HG03432 (cell line): Measurements from ENCODE around the gene LRIG2.

Source experiments
- ATAC-seq: cut with Tn5 transposase; IDR thresholded peaks from one replicate; pipeline ENCODE4 v1.9.1; 2021; ENCODE audit warnings: mild to moderate bottlenecking, moderate library complexity; ENCODE audit not compliant: unreplicated experiment

The LRIG2 gene

DNA sequence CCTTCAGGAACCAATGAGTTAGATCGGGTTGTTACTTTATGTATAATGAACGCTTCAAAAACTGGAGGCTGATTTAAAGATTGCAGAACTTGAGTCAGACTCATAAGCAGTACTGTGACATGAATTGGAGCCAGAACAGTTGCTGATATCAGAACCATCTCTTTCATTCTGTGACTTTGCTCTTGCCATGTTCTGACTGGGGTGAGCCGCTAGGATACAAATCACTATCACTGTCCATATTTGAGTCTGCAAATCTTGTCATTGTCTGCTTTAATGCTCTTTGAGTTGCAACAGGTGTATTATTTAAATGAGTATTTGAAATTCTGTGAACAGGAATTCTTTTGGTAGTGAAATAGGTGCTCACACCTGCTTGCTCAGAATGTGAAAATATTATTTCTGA lies 52.5 kb downstream of the LRIG2 start:
- no peak for ATAC-seq

DNA sequence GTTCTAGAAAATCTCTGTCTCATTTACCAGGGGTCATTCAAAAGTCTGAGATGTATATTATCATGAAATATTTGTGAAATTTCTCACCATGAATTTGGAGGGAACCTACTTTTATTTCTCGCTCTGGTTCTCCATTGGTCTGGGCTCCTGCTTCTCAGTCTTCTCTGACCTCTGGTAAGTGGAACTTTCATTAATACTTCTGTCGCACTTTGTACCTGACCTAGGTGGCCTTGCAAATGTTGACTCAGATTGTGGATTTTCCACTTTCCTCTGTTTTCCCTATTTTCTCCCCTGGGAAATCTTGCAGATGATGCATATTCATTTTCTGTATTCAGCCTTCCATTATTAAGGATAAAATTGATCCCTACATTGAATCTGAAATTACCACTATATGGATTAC lies 53.2 kb downstream of the LRIG2 start:
- ATAC-seq: no peak

DNA sequence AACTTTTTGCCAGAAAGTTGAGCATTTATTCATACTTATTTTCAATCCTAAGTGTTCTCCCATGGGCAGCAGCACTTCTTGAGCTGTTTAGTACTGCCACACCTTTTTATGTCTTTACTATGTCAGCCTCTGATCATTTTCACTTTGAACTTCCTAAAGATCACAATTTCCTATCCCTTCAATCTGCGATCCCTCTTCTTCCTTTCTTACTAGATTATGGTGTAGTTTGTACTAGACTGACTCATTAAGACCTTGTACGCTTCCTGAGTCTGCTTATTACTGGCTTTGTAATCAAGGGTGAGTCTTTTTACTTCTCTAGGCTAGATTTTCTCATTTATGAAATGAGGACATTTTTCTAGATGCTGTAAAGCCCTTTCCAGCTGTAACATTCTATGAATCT lies 55.1 kb downstream of the LRIG2 start:
- ATAC-seq: no peak

DNA sequence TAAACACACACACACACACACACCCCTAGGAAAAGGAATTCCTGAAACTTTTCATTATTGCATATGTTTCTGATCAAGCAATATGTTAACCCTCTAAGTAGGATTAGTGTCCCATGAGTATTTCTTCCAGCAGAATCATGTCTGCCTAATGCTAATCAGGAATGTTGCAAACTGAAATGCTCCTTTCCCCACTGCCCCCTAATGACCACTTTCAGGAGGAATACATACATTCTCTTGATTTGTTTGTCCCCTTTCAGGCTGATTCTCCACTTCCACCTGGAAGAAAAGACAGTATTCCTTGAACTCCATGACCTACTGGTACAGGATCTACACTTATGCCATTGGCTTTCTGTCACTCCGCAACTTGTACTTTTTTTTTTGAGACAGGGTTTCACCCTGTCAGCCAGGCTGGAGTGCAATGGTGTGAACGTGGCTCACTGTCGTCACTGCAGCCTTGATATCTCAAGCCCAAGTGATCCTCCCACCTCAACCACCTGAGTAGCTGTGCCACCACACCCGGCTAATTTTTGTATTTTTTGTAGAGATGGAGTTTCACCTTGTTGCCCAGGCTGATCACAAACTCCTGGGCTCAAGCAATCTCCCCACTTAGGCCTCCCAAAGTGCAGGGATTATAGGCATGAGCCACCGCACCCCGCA lies 56.7 kb downstream of the LRIG2 start:
- ATAC-seq: no peak

DNA sequence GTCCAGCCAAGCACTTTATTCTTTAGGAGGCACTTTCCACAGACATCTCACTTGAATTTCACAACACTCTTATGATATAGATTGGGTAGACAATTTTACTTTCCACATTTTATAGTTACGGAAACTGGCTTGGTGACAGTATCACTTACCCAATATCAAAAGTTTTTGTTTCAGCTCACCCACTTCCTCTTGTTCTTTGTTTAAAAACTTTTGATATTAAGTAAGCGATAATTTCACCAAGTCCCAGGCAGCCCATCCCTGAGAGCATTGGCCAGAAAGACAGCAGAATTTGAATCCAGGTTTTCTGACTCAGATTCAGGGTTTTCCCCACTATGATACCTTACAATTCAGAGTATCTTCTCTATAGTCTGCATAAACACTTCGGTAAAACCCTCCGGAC lies 60.0 kb downstream of the LRIG2 start:
- ATAC-seq: no peak

DNA sequence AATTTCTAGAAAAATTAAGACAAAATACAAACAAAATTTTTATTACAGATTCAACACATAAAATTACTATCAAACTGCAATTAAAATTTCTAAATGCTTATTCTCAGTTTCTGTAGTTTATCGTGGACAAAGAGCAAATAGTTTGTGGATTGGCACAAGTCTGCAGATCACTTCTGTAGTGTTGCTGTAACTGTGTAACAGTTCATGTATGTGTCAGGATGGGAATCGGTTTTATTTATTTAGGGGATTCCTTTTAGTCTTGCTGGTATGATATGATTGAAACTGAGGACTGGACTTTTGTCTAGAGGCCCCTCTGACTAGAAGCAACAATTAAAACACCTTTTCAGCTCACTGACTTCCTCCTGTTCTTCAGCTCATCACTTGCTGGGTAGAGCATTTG lies 60.8 kb downstream of the LRIG2 start:
- ATAC-seq: no peak

DNA sequence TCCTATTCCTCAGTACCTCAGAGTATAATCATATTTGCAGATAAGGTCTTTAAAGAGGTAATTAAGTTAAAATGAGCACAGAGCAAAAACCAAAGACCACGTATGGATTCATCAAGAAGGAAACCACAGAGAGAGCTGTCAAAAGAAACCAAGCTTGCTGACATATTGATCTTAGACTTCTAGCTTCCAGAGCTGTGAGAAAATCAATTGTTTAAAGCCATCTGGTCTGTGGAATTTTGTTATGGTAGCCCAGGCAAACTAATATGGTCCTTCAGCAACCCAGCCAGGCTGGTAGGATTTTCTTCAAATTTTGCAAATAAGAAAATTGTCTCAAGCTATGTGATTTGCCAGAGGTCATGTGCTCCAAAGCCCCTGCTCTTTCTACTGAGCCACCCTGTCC lies 62.5 kb downstream of the LRIG2 start:
- ATAC-seq: no peak

DNA sequence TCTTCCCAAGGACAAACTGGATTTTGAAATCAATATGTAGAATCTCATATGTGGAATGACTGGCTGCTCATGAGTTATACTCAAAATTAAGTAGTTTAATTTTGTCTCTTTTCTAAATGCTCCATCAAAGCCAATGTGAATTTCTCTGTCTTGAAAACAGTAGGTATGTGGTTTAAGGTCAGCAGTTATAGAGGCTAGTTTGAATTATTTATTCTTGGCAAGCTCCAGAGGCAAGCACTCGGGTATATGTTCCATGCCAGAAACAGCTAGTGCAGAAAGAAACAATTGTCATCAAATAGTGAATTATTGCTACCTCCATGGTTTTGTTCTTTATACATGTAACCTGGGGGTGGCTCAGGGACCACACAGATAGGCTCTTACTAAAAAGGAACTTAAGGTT lies 63.5 kb downstream of the LRIG2 start:
- ATAC-seq: no peak

DNA sequence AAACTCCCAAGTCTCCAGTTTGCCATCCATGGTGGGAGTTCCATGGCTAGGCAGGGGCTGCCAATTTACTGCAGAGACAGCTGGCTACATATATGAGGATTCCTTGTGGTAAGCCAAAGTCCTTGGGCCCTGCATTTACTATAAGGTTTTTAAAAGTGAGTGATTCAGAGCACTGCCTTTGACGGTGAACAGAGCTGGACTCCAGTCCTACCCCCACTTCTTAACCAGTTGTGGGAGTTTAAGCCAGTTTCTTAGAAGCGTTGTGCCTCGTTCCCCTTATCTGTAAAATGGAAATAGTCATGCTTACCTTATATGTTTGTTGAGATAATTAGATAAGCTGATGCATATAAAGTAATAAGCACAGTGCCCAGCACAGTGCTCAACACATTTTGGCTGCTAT lies 64.6 kb downstream of the LRIG2 start:
- no peak for ATAC-seq

DNA sequence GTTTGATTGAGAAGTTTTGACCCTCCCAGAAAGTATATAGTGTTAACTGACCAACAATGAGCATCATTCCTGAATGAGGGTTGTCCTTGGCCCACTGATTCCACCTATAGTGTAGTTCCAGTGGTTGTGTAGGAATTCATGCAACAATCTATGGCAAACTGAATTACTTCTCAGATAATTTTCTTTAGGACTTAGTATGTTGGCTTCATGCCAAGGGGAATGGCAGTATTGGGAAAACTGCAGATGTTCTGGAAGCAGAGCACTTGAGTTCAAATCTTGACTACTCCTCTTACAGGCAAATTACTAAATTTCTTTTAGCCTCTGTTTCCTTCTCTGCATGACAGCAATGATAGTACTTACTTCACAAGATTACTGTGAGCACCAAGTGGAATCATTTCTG lies 65.8 kb downstream of the LRIG2 start:
- ATAC-seq: no peak

DNA sequence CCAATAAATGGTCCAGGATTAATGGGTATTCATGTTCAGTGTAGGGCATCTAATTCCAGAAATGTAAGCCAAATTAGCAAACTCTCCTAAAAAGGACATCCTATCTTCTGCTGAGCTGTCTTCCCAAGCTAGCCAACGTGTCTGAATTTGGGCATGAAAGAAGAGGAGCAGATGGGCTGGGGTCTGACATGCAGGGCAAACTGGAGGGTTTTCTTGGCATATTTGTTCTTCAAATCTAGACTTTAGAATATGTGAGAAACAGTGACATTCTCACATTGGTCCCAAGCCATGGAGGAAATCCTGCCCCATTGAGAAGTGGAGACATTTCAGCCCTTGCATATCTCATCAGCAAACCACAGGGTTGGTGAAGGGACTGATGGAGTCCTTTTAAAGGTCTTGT lies 67.2 kb downstream of the LRIG2 start:
- no peak for ATAC-seq

DNA sequence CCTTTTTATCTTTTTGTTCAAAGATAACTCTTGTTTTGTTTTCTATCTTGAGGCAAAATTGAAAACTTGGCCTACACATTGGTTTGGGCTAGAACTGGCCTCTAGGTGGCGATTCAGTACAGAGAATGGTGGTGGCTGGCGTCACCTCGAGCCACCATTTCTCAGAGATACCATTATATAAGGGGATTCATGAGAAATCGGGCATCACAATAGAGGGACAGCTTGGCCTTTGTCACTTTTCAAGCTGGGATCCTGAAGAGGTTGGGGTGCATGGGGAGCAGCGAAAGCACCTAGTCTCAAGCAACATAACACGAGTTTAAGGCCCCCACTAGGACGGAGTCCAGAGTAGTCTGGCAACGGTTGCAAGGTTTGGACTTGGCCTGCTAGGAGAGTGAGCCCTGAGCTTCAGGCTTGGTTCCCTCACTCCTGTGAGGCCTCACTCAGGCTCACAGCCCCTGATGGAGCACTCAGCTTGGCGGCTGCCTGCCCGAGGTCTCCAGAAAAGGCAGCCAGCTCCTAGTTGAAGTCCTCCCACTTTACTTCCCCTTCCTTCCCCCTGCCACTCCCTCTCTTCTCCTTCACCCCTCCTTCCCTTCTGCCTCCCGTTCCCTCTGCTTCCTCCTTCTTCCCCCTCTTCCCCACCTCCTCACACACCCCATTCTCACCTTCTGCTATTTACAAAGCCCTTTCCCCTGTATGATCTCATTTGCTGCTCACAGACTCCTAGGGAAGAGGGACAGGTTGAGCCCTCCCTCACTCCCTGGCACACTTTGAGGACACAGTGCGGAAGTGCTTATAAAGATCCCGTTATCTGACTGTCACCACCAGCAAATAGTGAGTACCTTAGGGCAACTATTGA lies 67.8 kb downstream of the LRIG2 start:
- ATAC-seq: peak; percentile 75

DNA sequence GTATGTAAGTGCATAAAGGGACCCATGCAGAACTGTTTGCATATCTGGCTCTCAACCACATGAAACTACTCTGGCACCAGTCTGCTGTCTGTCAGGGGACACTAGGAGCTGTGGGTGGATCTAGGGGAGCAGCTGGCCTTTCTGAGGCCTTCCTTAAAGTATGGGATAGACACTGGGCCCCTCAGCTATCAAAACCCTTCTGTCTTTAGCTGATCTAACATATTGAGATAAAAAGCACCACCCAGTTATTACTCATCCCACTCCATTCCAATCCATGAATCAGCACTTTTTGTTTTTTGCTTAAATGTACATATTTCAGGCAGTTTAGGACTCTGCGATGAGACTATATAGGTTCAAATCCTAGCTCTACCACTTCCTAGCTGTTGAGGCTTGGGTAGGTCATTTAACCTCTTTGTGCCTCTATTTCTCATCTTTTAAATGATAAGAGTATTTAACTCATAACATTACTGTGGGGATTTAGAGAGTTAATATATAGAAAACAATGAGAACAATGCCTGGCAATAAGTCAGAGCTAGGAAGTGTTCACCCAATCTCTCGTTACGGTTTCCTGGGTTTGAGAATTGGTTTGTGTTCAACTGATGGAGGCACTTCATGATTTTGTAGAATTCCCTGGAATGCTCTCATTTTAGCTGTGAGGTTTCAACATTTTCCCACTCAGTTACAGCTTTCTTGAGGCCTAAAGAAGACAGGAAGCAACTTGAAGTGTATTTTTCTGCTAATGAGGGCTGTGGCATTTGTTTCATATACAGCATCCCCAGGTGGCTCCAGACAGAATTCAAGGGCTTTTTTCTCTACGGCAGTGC lies 68.9 kb downstream of the LRIG2 start:
- no peak for ATAC-seq

DNA sequence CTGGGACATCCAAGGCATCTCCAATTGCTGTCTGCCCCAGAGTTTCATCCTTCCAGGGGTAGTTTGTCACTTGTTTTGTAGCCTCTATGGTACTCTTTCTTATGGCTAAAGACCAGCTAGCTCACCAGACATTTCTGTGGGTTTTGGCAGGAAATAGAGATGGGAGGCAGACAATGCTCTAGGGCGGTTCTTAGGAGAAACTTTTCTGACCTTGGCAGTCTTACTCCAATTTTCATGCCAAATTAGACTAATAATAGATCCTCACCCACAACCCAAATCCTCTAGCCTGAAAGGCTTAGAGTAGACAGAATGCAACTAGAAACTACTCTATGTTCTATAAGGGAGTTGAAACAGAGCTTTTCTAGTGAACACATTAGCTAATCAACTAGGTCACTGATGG lies 69.8 kb downstream of the LRIG2 start:
- no peak for ATAC-seq

DNA sequence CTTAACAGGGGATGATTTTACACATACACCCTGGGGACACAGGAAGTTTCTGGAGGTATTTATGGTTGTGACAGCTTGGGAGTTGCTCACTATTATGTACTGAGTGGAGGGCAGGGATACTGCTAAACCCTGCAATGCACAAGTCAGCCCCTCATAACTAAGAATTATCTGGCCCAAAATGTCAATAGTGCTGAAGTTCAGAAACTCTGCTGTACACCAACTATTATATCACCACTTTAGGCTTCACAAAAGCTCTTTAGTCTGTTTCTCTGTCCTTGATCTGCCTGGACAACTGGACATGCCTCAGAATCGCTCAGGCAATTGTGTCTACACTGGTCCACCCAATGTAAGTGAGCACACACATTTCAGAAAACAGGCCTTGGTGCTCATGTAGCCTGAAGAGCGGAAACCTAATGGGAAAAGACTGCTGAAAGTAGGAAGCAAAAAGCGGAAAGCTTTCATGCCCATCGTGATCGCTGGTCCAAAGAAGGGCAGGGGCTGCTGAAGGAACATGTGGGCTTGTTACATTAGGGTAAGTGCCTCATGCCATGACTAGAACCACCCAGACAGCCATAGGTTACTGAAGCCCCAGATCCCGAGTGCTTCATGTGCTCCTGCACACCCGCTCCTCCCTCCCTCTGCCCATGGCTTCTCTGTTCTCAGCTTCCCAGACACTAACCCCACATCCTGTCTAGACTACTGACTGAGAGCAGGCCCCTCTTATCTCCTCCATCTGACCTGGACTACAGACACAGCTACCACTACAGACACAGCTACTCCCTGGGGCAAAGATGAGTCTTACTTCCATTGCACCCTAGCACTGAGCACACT lies 73.5 kb downstream of the LRIG2 start:
- ATAC-seq: no peak

DNA sequence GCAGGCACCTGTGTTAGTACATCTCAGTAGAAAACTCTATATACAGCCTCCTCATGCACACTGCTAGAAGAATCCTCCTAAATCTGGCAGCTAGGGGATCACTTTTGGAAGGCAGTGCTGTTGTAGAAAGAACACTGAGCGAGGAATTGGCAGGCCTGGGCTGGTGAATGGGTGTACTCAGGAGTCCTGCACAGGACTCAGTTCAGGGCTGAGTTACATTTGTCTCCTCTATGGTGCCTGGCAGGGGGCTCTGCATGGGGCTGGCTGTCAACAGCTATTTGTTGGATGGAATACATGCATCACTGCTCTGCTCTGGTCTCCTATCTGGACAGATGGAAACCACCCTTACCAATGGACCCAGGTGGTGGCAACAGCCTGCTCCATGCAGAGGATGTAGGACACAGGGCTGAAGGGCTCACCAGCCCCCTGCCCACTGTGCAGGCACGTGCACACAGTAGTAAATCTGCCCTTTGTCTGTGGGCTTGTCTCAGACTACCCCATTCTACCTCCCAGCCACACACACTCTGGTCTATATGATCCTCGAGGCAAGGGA lies 74.2 kb downstream of the LRIG2 start:
- ATAC-seq: no peak

DNA sequence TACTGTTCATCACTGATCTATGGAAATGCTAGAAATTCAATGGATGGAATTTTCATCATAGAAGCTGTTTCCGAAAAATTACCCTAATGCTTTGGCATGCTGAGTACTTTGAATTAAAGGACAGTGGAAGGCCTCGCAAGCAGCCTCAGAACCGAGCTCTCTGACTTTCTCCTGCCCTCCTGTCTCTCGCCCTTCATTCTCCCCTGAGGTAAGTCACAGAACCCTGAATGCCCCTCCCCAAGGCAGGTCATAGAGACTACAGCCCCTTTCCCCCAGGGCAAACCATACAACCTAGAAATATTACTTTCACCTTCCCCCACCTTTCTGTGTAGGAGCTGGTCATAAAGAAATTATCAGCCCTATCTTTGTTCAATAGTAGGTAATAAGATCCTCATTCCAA lies 74.8 kb downstream of the LRIG2 start:
- no peak for ATAC-seq

DNA sequence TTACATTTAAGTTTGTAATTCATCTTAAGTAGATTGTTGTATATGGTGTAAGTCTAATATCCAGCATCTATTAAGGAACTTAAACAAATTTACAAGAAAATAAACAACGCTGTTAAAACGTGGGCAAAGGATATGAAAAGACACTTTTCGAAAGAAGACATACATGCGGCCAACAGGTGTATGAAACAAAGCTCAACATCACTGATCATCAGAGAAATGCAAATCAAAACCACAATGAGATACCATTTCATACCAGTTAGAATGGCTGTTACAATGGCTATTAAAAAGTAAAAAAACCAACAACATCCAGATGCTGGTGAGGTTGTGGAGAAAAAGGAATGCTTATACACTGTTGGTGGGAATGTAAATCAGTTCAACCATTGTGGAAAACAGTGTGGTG lies 77.5 kb downstream of the LRIG2 start:
- ATAC-seq: peak; percentile 62

DNA sequence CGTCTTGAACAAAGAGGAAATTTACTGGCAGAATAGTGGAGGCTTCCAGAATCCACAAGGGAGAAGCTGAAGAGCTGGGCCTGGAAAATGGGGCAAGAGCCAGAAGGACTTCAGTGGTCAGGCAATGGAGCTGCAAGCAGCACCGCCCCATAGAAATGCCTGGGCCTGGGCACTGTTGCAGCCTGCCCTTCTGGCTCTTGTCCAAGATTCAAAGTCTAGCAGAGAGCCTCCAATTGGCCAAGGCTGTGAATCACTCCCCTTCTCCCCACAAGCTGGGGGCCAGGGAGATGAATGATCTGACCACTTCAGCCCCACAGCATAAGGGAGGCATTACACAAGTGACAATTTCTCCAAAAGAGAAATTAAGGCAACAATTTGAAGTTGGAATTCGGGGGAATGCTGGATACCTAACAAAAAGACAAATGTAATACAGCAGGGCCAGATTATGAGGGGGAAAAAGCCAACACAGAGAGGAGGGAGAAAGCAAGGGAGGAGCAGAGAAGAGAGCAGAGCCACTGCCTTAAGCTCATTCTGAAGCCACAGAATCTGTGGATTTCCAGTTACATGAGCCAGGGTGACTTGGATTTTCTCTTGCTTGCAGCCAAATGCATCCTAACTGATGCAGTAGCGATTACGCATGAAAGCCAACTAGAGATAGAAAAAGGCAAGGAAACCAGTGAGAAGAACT lies 80.3 kb downstream of the LRIG2 start:
- no peak for ATAC-seq

DNA sequence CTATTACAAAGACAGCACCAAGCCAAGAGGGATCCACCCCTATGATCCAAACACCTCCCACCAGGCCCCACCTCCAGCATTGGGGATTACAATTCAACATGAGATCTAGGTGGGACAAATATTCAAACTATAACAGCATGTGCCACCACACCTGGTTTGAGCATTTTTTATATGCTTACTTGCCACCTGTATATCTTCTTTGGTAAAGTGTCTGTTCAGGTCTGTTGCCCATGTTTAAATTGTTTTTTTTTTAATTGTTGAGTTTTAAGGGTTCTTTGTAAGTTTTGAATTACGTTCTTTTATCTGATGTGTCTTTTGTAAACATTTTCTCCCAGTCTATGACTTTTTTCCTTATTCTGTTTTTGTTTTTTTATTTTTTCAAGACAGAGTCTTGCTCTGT lies 83.4 kb downstream of the LRIG2 start:
- ATAC-seq: no peak
